PFSK-1 (cell line): ENCODE measurements around the gene ABCC1.

ENCODE experiments used
- FOXP2 ChIP-seq: optimal IDR thresholded peaks from 2 replicates; pipeline ENCODE3; 2011; ENCODE audit warnings: borderline replicate concordance, control low read depth, inconsistent platforms; ENCODE audit not compliant: insufficient read depth; ENCODE audit errors: extremely low read length, extremely low read depth
- POLR2AphosphoS5 ChIP-seq: IDR thresholded peaks from 2 replicates; pipeline ENCODE4 v1.6.1; 2012; ENCODE audit warnings: low read depth, mild to moderate bottlenecking, control low read depth, low read length, moderate library complexity
- SIN3A ChIP-seq: IDR thresholded peaks from 2 replicates; pipeline ENCODE4 v1.6.1; 2012; ENCODE audit warnings: mild to moderate bottlenecking, low read length, moderate library complexity, borderline replicate concordance; ENCODE audit not compliant: insufficient read depth
- TAF1 ChIP-seq: IDR thresholded peaks from 2 replicates; pipeline ENCODE4 v1.6.1; 2012; ENCODE audit warnings: low read length, control low read depth, borderline replicate concordance; ENCODE audit not compliant: insufficient read depth
- TF ChIP-seq, protein P1 (sequence below), 2 experiments: IDR thresholded peaks; 2 replicates each; pipeline versions ENCODE4 v1.6.1 to v1.8.0; 2011 to 2012; ENCODE audit warnings: low read depth in 2 of 2, low read length in 2 of 2, control low read depth in 1 of 2, inconsistent platforms in 1 of 2, mild to moderate bottlenecking in 1 of 2, moderate library complexity in 1 of 2; ENCODE audit not compliant: insufficient read depth in 1 of 2

GRCh38 chr16:15952265-15952711 lies 2.9 kb downstream of the ABCC1 start:
- TF ChIP-seq TAF1 (no peak), POLR2AphosphoS5 (no peak), SIN3A (no peak), FOXP2 (no peak)
- TF ChIP-seq, protein P1, sequence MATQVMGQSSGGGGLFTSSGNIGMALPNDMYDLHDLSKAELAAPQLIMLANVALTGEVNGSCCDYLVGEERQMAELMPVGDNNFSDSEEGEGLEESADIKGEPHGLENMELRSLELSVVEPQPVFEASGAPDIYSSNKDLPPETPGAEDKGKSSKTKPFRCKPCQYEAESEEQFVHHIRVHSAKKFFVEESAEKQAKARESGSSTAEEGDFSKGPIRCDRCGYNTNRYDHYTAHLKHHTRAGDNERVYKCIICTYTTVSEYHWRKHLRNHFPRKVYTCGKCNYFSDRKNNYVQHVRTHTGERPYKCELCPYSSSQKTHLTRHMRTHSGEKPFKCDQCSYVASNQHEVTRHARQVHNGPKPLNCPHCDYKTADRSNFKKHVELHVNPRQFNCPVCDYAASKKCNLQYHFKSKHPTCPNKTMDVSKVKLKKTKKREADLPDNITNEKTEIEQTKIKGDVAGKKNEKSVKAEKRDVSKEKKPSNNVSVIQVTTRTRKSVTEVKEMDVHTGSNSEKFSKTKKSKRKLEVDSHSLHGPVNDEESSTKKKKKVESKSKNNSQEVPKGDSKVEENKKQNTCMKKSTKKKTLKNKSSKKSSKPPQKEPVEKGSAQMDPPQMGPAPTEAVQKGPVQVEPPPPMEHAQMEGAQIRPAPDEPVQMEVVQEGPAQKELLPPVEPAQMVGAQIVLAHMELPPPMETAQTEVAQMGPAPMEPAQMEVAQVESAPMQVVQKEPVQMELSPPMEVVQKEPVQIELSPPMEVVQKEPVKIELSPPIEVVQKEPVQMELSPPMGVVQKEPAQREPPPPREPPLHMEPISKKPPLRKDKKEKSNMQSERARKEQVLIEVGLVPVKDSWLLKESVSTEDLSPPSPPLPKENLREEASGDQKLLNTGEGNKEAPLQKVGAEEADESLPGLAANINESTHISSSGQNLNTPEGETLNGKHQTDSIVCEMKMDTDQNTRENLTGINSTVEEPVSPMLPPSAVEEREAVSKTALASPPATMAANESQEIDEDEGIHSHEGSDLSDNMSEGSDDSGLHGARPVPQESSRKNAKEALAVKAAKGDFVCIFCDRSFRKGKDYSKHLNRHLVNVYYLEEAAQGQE (IDR thresholded peaks at IDR 0.05; ENCODE audit: insufficient read depth in 1 of 2, low read depth in 2 of 2, low read length in 2 of 2), result no peak
